H9 (cell line): ENCODE results near the gene EFTUD2. TPM values are rescaled to one million over a fixed set of nuclear protein-coding genes. Genes with fewer than 3 reads are reported as not detected.

Source experiments
- DNase-seq: peaks from one replicate; pipeline ENCODE4 v3.0.0-alpha.2; 2017
- H2AFZ ChIP-seq: one replicate; pipeline ENCODE4 v1.6.1; 2013; ENCODE audit warnings: mild to moderate bottlenecking, low read length, control low read depth, moderate library complexity
- H2AK5ac ChIP-seq: 2 replicates; pipeline ENCODE4 v1.6.1; 2013; ENCODE audit warnings: low read length, control low read depth, mixed read lengths; ENCODE audit not compliant: insufficient read length
- H2BK120ac ChIP-seq: one replicate; pipeline ENCODE4 v1.6.1; 2013; ENCODE audit warnings: low read depth, mild to moderate bottlenecking, low read length, control low read depth, inconsistent platforms; ENCODE audit not compliant: poor library complexity, severe bottlenecking
- H2BK12ac ChIP-seq: 2 replicates; pipeline ENCODE4 v1.6.1; 2013; ENCODE audit warnings: low read length, control low read depth, mixed read lengths, low read depth; ENCODE audit not compliant: insufficient read length
- H2BK15ac ChIP-seq: 2 replicates; pipeline ENCODE4 v1.6.1; 2013; ENCODE audit warnings: low read depth, low read length, control low read depth
- H2BK20ac ChIP-seq: one replicate; pipeline ENCODE4 v1.6.1; 2013; ENCODE audit warnings: low read depth, mild to moderate bottlenecking, low read length, control low read depth, inconsistent platforms; ENCODE audit not compliant: poor library complexity, severe bottlenecking
- H2BK5ac ChIP-seq: 2 replicates; pipeline ENCODE4 v1.6.1; 2013; ENCODE audit warnings: low read length, control low read depth, mixed read lengths; ENCODE audit not compliant: insufficient read length
- H3K14ac ChIP-seq: 2 replicates; pipeline ENCODE4 v1.6.1; 2013; ENCODE audit warnings: low read length, control low read depth; ENCODE audit not compliant: insufficient read depth
- H3K18ac ChIP-seq: 2 replicates; pipeline ENCODE4 v1.6.1; 2013; ENCODE audit warnings: low read depth, mild to moderate bottlenecking, mixed read lengths, low read length, control low read depth; ENCODE audit not compliant: insufficient read length
- H3K23ac ChIP-seq: 2 replicates; pipeline ENCODE4 v1.6.1; 2013; ENCODE audit warnings: low read length, control low read depth, mixed read lengths, low read depth; ENCODE audit not compliant: insufficient read length
- H3K23me2 ChIP-seq: 2 replicates; pipeline ENCODE4 v1.6.1; 2013; ENCODE audit warnings: low read depth, mild to moderate bottlenecking, mixed read lengths, low read length, control low read depth; ENCODE audit not compliant: insufficient read length, poor library complexity, severe bottlenecking
- H3K27ac ChIP-seq: 2 replicates; pipeline ENCODE4 v1.5.1; 2013; ENCODE audit warnings: low read length, control low read depth, mixed read lengths, low read depth; ENCODE audit not compliant: insufficient read length
- H3K27me3 ChIP-seq: 2 replicates; pipeline ENCODE4 v1.6.1; 2013; ENCODE audit warnings: low read length, control low read depth, inconsistent platforms; ENCODE audit not compliant: insufficient read depth
- H3K4ac ChIP-seq: 2 replicates; pipeline ENCODE4 v1.6.1; 2013; ENCODE audit warnings: low read depth, mild to moderate bottlenecking, control low read depth, inconsistent platforms, low read length, moderate library complexity
- H3K4me1 ChIP-seq: 2 replicates; pipeline ENCODE4 v1.6.1; 2013; ENCODE audit warnings: low read length, control low read depth, inconsistent platforms; ENCODE audit not compliant: insufficient read depth
- H3K4me2 ChIP-seq: 2 replicates; pipeline ENCODE4 v1.6.1; 2013; ENCODE audit warnings: low read length, control low read depth, mixed read lengths; ENCODE audit not compliant: insufficient read length, insufficient read depth
- H3K56ac ChIP-seq: 2 replicates; pipeline ENCODE4 v1.6.1; 2013; ENCODE audit warnings: low read depth, mild to moderate bottlenecking, mixed read lengths, low read length, control low read depth; ENCODE audit not compliant: insufficient read length
- H3K79me1 ChIP-seq: 2 replicates; pipeline ENCODE4 v1.6.1; 2013; ENCODE audit warnings: low read depth, mild to moderate bottlenecking, moderate library complexity, low read length, control low read depth, inconsistent platforms; ENCODE audit not compliant: insufficient read depth, poor library complexity, severe bottlenecking
- H3K79me2 ChIP-seq: 2 replicates; pipeline ENCODE4 v1.6.1; 2013; ENCODE audit warnings: low read length, control low read depth, inconsistent platforms; ENCODE audit not compliant: insufficient read depth
- H3K9ac ChIP-seq: 2 replicates; pipeline ENCODE4 v1.6.1; 2013; ENCODE audit warnings: low read length, control low read depth, mixed read lengths; ENCODE audit not compliant: insufficient read length; ENCODE audit errors: extremely low read depth
- H3K9me3 ChIP-seq: one replicate; pipeline ENCODE4 v1.6.1; 2013; ENCODE audit warnings: low read depth, low read length, inconsistent platforms; ENCODE audit not compliant: control insufficient read depth
- H3T11ph ChIP-seq: one replicate; pipeline ENCODE4 v1.6.1; 2013; ENCODE audit warnings: mild to moderate bottlenecking, low read length, control low read depth, inconsistent platforms
- H4K20me1 ChIP-seq: one replicate; pipeline ENCODE4 v1.6.1; 2013; ENCODE audit not compliant: control insufficient read depth, insufficient read length, insufficient read depth
- H4K5ac ChIP-seq: 2 replicates; pipeline ENCODE4 v1.6.1; 2013; ENCODE audit warnings: low read depth, mild to moderate bottlenecking, mixed read lengths, low read length, control low read depth; ENCODE audit not compliant: insufficient read length
- H4K8ac ChIP-seq: replicated peaks from 2 replicates; pipeline ENCODE4 v1.6.1; 2013; ENCODE audit warnings: low read length, control low read depth, mixed read lengths, low read depth; ENCODE audit not compliant: insufficient read length
- H4K91ac ChIP-seq: 2 replicates; pipeline ENCODE4 v1.6.1; 2013; ENCODE audit warnings: low read depth, mild to moderate bottlenecking, moderate library complexity, mixed read lengths, low read length, control low read depth; ENCODE audit not compliant: insufficient read length
- H3K27ac Mint-ChIP-seq, 3 experiments: 2 replicates in 2 of 3; 3 replicates in 1 of 3; pipeline ENCODE4 v1.8.0; 2020 to 2021; ENCODE audit warnings: mixed read lengths in 3 of 3, mild to moderate bottlenecking in 1 of 3, moderate library complexity in 1 of 3
- H3K27me3 Mint-ChIP-seq: 2 replicates; pipeline ENCODE4 v1.8.0; 2021; ENCODE audit warnings: low read depth, mild to moderate bottlenecking, moderate library complexity, mixed read lengths
- H3K36me3 Mint-ChIP-seq, 3 experiments: 2 replicates in 2 of 3; 3 replicates in 1 of 3; pipeline ENCODE4 v1.8.0; 2020 to 2021; ENCODE audit warnings: low read depth in 3 of 3, mixed read lengths in 3 of 3; ENCODE audit not compliant: insufficient read depth in 1 of 3
- H3K4me1 Mint-ChIP-seq, 2 experiments: 2 replicates each; pipeline ENCODE4 v1.8.0; 2020; ENCODE audit warnings: mixed read lengths in 2 of 2
- H3K4me3 Mint-ChIP-seq, 2 experiments: 2 replicates in 1 of 2; 3 replicates in 1 of 2; pipeline ENCODE4 v1.8.0; 2020 to 2021; ENCODE audit warnings: mild to moderate bottlenecking in 2 of 2, mixed read lengths in 2 of 2, moderate library complexity in 1 of 2
- H3K9me3 Mint-ChIP-seq, 2 experiments: 2 replicates in 1 of 2; 3 replicates in 1 of 2; pipeline ENCODE4 v1.8.0; 2020; ENCODE audit warnings: mild to moderate bottlenecking in 2 of 2, mixed read lengths in 2 of 2, moderate library complexity in 1 of 2
- CTCF ChIP-seq: fragments of 200-600 bp; sonication (generic); conservative IDR thresholded peaks from 3 replicates; pipeline ENCODE4 v1.8.0; 2021; ENCODE audit warnings: antibody characterized with exemption, mild to moderate bottlenecking
- WGBS: extraction: QIAGEN DNeasy Blood & Tissue Kit; methylation state at CpG from one replicate; pipeline ENCODE4 v1.1.7; 2013; ENCODE audit warnings: missing lambda C conversion rate, low lambda C conversion rate, mixed read lengths; ENCODE audit not compliant: insufficient read length; ENCODE audit errors: extremely low coverage; 5-methylcytosine and 5-hydroxymethylcytosine counted together
- total RNA-seq: library from RNA; stranded (reverse); gene quantifications from 2 replicates; pipeline ENCODE4 v1.2.1, GENCODE V29; 2021

EFTUD2 gene
- total RNA-seq, 1 experiment from 2014 or later: 150 TPM

GRCh38 chr17:44807817-44808155 lies 91.5 kb downstream of the EFTUD2 start:
- Histone ChIP-seq H3K14ac (no peak overlapping the region), H4K20me1 (no peaks in the 10 kb centered on the region), H3K4me1 (no peaks in the 10 kb centered on the region), H2BK15ac (no peak overlapping the region), H2BK20ac (no peak overlapping the region), H2AFZ (no peak overlapping the region), H2AK5ac (no peak overlapping the region), H3K56ac (no peak overlapping the region), H3K79me1 (peaks cover 3% of the 10 kb centered on the region), H3K23ac (no peak overlapping the region), H4K5ac (no peak overlapping the region), H3K23me2 (no peaks in the 10 kb centered on the region), H3K4ac (no peak overlapping the region), H3T11ph (no peak overlapping the region), H2BK12ac (no peak overlapping the region), H4K91ac (no peak overlapping the region), H3K27me3 (no peaks in the 10 kb centered on the region), H3K27ac (no peak overlapping the region), H3K18ac (no peak overlapping the region), H3K4me2 (no peak overlapping the region), H3K9ac (no peak overlapping the region), H2BK120ac (no peak overlapping the region), H3K79me2 (peaks cover 17% of the 10 kb centered on the region; the same call in 1 of the 2 replicates), H3K9me3 (no peaks in the 10 kb centered on the region), H2BK5ac (no peak overlapping the region), H4K8ac (no peak overlapping the region)
- no peak overlapping the region for H3K4me3 Mint-ChIP-seq
- no peak for TF ChIP-seq CTCF
- no peak for DNase-seq
- no CpG with 5 or more reads among the region's 3 CpGs for WGBS
- peaks cover 32 to 60% (median 49%) of the 10 kb centered on the region in 3 experiments for H3K36me3 Mint-ChIP-seq
- peaks cover 3 to 7% of the 10 kb centered on the region in 2 experiments; a peak in 3 of 4 replicates for H3K4me1 Mint-ChIP-seq
- H3K9me3 Mint-ChIP-seq: no peaks in the 10 kb centered on the region
- H3K27ac Mint-ChIP-seq: no peak overlapping the region
- no peaks in the 10 kb centered on the region for H3K27me3 Mint-ChIP-seq
